OCI-LY1 (cell line): Measurements from ENCODE around the gene GFI1B.

ENCODE experiments used
- H2AFZ ChIP-seq: fragments of 200-600 bp; sonication (generic), shearing (Covaris generic); 2 replicates; pipeline ENCODE4 v1.6.0; 2014; ENCODE audit warnings: antibody characterized with exemption, mild to moderate bottlenecking, low read length
- H3F3A ChIP-seq: fragments of 200-600 bp; sonication (generic), shearing (Covaris generic); 2 replicates; pipeline ENCODE4 v1.6.0; 2014; ENCODE audit warnings: mild to moderate bottlenecking, antibody characterized with exemption, low read length, moderate library complexity; ENCODE audit not compliant: insufficient read depth
- H3K27ac ChIP-seq: fragments of 200-600 bp; sonication (generic); 2 replicates; pipeline ENCODE4 v1.5.1; 2014; ENCODE audit warnings: low read length, mixed run types, mild to moderate bottlenecking, low read depth; ENCODE audit not compliant: poor library complexity, severe bottlenecking
- H3K27me3 ChIP-seq: fragments of 200-600 bp; sonication (generic); 2 replicates; pipeline ENCODE4 v1.6.0; 2014; ENCODE audit warnings: antibody characterized with exemption, mild to moderate bottlenecking, low read length, moderate library complexity; ENCODE audit not compliant: insufficient read depth
- H3K36me3 ChIP-seq: fragments of 200-600 bp; sonication (generic); 2 replicates; pipeline ENCODE4 v1.6.1; 2014; ENCODE audit warnings: mild to moderate bottlenecking, antibody characterized with exemption, low read length, moderate library complexity, mixed read lengths; ENCODE audit not compliant: insufficient read depth
- H3K4me1 ChIP-seq: fragments of 200-600 bp; sonication (generic); 2 replicates; pipeline ENCODE4 v1.5.1; 2014; ENCODE audit warnings: mild to moderate bottlenecking, low read length, moderate library complexity; ENCODE audit not compliant: insufficient read depth, severe bottlenecking
- H3K4me2 ChIP-seq: fragments of 200-600 bp; sonication (generic), shearing (Covaris generic); 2 replicates; pipeline ENCODE4 v1.6.1; 2014; ENCODE audit warnings: low read length
- H3K4me3 ChIP-seq: fragments of 200-600 bp; sonication (generic); 2 replicates; pipeline ENCODE4 v1.5.1; 2014; ENCODE audit warnings: low read length, low read depth, mild to moderate bottlenecking, mixed read lengths; ENCODE audit not compliant: poor library complexity, severe bottlenecking
- H3K79me2 ChIP-seq: fragments of 200-600 bp; shearing (Covaris generic); 2 replicates; pipeline ENCODE4 v1.6.1; 2016; ENCODE audit warnings: mixed run types, low read length, mixed read lengths; ENCODE audit not compliant: insufficient read depth
- H3K9ac ChIP-seq: fragments of 200-600 bp; sonication (generic), shearing (Covaris generic); 2 replicates; pipeline ENCODE4 v1.6.1; 2014; ENCODE audit warnings: mild to moderate bottlenecking, low read length, mixed read lengths
- H3K9me2 ChIP-seq: fragments of 200-600 bp; sonication (generic), shearing (Covaris generic); 2 replicates; pipeline ENCODE4 v1.6.1; 2014; ENCODE audit warnings: low read depth, mild to moderate bottlenecking, low read length, mixed read lengths
- H3K9me3 ChIP-seq: fragments of 200-600 bp; shearing (Covaris generic); 2 replicates; pipeline ENCODE4 v1.6.1; 2014; ENCODE audit warnings: low read length, mixed read lengths
- H4K20me1 ChIP-seq: fragments of 200-600 bp; sonication (generic), shearing (Covaris generic); 2 replicates; pipeline ENCODE4 v1.6.0; 2016; ENCODE audit warnings: mild to moderate bottlenecking, low read length; ENCODE audit not compliant: insufficient read depth
- EZH2 ChIP-seq: fragments of 200-600 bp; sonication (generic), shearing (Covaris generic); IDR thresholded peaks from 2 replicates; pipeline ENCODE4 v1.8.0; 2017; ENCODE audit warnings: borderline replicate concordance, mixed run types, mild to moderate bottlenecking, antibody characterized with exemption, low read length, moderate library complexity, mixed read lengths
- TF ChIP-seq, protein P1 (sequence below): fragments of 200-600 bp; sonication (generic), shearing (Covaris generic); IDR thresholded peaks from 2 replicates; pipeline ENCODE4 v1.5.1; 2017; ENCODE audit warnings: mild to moderate bottlenecking, antibody characterized with exemption, low read length, moderate library complexity, mixed read lengths

GFI1B gene

DNA sequence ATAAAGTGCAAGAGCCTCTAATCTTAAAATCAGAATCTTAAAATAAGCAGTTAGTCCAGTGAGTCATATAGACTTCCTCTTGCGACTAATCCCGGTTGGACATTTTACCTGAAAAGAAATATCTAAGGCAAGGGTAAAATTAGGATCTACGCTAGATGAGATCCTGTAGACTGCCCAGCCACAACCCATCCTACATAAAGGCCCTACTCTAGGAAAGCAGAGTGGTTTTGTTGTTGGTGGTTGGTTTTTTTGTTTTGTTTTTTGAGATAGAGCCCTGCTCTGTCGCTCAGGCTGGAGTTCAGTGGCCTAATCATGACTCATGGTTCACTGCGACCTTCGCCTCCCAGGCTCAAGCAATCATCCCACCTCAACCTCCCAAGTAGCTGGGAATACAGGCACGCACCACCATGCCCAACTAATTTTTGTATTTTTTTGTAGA is 41.0 kb upstream of the GFI1B start:
- Histone ChIP-seq H2AFZ (no peak overlapping the region), H3K27ac (no peak overlapping the region), H3K27me3 (no peaks in the 10 kb centered on the region), H3K9me3 (no peaks in the 10 kb centered on the region), H3K9ac (no peak overlapping the region), H3F3A (0 out of 2 replicates have a peak, but pooled peaks cover 2% of the 10 kb centered on the region), H3K4me3 (no peak overlapping the region), H4K20me1 (no peaks in the 10 kb centered on the region), H3K4me1 (peaks cover 17% of the 10 kb centered on the region), H3K4me2 (no peak overlapping the region), H3K79me2 (peaks cover 33% of the 10 kb centered on the region), H3K36me3 (peaks cover 8% of the 10 kb centered on the region), H3K9me2 (no peaks in the 10 kb centered on the region)
- no peak for TF ChIP-seq EZH2
- TF ChIP-seq, protein P1, sequence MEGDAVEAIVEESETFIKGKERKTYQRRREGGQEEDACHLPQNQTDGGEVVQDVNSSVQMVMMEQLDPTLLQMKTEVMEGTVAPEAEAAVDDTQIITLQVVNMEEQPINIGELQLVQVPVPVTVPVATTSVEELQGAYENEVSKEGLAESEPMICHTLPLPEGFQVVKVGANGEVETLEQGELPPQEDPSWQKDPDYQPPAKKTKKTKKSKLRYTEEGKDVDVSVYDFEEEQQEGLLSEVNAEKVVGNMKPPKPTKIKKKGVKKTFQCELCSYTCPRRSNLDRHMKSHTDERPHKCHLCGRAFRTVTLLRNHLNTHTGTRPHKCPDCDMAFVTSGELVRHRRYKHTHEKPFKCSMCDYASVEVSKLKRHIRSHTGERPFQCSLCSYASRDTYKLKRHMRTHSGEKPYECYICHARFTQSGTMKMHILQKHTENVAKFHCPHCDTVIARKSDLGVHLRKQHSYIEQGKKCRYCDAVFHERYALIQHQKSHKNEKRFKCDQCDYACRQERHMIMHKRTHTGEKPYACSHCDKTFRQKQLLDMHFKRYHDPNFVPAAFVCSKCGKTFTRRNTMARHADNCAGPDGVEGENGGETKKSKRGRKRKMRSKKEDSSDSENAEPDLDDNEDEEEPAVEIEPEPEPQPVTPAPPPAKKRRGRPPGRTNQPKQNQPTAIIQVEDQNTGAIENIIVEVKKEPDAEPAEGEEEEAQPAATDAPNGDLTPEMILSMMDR: no peak

DNA sequence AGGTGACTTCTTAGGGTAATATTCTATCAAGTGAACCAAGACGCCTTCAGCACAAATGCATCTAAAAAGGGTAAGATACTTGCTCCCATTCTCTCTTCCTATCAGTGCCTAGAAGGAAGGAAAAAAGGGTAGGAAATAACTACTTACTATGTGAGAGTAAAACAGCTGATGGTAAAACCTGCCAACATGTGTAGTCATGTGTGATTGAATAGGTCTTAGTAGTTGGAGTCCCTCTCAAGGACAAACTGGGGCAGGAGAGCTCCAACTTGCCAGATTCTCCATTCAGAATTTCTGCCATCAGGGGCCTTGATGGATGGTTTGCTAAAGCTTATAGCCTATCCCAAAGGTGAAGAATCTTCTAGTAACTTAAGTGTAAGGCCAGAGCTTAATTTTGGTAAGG is 39.3 kb upstream of the GFI1B start:
- no peaks in the 10 kb centered on the region; the same call in 1 of the 2 replicates for H3K36me3 ChIP-seq
- no peaks in the 10 kb centered on the region for H3K9me2 ChIP-seq
- H3K9ac ChIP-seq: no peak overlapping the region
- H3K4me3 ChIP-seq: no peak overlapping the region
- H3K4me2 ChIP-seq: no peak overlapping the region
- H3K4me1 ChIP-seq: peaks cover 32% of the 10 kb centered on the region
- H3K9me3 ChIP-seq: no peaks in the 10 kb centered on the region
- H3K27me3 ChIP-seq: no peaks in the 10 kb centered on the region
- H4K20me1 ChIP-seq: no peaks in the 10 kb centered on the region
- no peak overlapping the region for H3K27ac ChIP-seq
- no peak overlapping the region for H2AFZ ChIP-seq
- TF ChIP-seq, protein P1: no peak
- TF ChIP-seq EZH2: no peak
- H3F3A ChIP-seq: 0 out of 2 replicates have a peak, but pooled peaks cover 2% of the 10 kb centered on the region
- peaks cover 45% of the 10 kb centered on the region for H3K79me2 ChIP-seq

DNA sequence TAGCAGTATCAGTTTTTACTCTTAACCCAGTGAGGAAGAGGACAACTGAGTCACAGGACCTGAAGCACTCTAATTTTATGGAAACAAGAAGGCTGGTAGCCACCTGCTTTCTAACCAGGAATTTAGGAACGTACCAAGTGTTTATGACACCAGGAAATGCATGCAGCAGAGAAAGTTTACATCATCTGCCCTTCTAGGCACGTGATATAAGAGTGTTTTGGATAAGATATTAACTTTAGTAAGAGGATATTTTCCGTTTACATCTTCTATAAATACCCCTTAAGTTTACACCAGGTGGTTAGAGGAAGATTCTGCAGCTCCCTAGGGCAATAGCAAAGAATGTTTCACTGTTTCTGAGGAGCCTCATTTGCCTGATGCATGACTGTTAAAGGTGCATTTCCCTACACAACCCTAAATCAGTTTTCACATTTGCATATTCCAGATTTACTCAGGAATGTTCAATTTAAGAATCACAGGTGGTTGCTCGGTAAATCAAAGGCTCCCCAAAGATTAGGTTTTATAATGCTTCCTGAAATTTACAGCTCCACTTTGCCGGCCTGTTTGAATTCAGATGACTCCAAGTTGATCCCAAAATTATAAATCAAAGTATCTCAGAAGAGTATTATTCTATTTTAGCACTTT is 35.8 kb upstream of the GFI1B start:
- peaks cover 45% of the 10 kb centered on the region for H3K79me2 ChIP-seq
- no peaks in the 10 kb centered on the region for H3K27me3 ChIP-seq
- peak overlapping the region; percentile 81 for H3K27ac ChIP-seq
- no peak for TF ChIP-seq EZH2
- TF ChIP-seq, protein P1: no peak
- H3K9me2 ChIP-seq: no peaks in the 10 kb centered on the region
- H4K20me1 ChIP-seq: no peaks in the 10 kb centered on the region
- peak overlapping the region; percentile 96 for H3K4me3 ChIP-seq
- peak overlapping the region; percentile 70 for H3K4me2 ChIP-seq
- 0 out of 2 replicates have a peak, but pooled peaks cover 2% of the 10 kb centered on the region for H3F3A ChIP-seq
- H3K9me3 ChIP-seq: no peaks in the 10 kb centered on the region
- H3K4me1 ChIP-seq: peaks cover 43% of the 10 kb centered on the region
- H3K9ac ChIP-seq: peak overlapping the region; percentile 76
- no peaks in the 10 kb centered on the region for H3K36me3 ChIP-seq
- H2AFZ ChIP-seq: no peak overlapping the region
